Activated CD4-positive, alpha-beta T cell treated with anti-CD3 and anti-CD28 coated beads, Interleukin-2, amount 10 ng/mL, durations not matched to agents 7 days and 5 days (primary cell): Measurements from ENCODE around the gene RORB. TPM values are rescaled to one million over a fixed set of nuclear protein-coding genes. Genes with fewer than 3 reads are reported as not detected.
A peak's percentile ranks its signal among the peaks of the same experiment; 100 is the strongest.

ENCODE experiments used
- CTCF ChIA-PET: fragments of 350-600 bp; sonication (Branson Sonifier 250); formaldehyde crosslinking; loops from one replicate; lab custom pipeline; 2021; ENCODE audit warnings: antibody characterized with exemption; lab: Charles Lee
- POLR2A ChIA-PET: fragments of 350-600 bp; sonication (Branson Sonifier 250); formaldehyde crosslinking; loops from one replicate; lab custom pipeline; 2021; ENCODE audit warnings: antibody characterized with exemption; lab: Charles Lee
- DNase-seq: peaks from one replicate; pipeline ENCODE4 v3.0.0-alpha.2; 2020
- H3K27ac Mint-ChIP-seq: one replicate; pipeline ENCODE4 v1.8.0; 2021; ENCODE audit warnings: mild to moderate bottlenecking, moderate library complexity, mixed read lengths
- H3K27me3 Mint-ChIP-seq: one replicate; pipeline ENCODE4 v1.8.0; 2021; ENCODE audit warnings: mixed read lengths
- H3K36me3 Mint-ChIP-seq: one replicate; pipeline ENCODE4 v1.8.0; 2021; ENCODE audit warnings: low read depth, mixed read lengths
- H3K4me1 Mint-ChIP-seq: one replicate; pipeline ENCODE4 v1.8.0; 2021; ENCODE audit warnings: mixed read lengths
- H3K4me3 Mint-ChIP-seq: one replicate; pipeline ENCODE4 v1.8.0; 2021; ENCODE audit warnings: mild to moderate bottlenecking, moderate library complexity, mixed read lengths
- H3K9me3 Mint-ChIP-seq: one replicate; pipeline ENCODE4 v1.8.0; 2021; ENCODE audit warnings: mixed read lengths
- total RNA-seq, 2 experiments: library from RNA; stranded (reverse); gene quantifications; one replicate each; pipeline ENCODE4 v1.2.3, GENCODE V29; 2021

Gene RORB
- total RNA-seq, result not detected

- Mint-ChIP-seq H3K36me3 (no peaks in the 10 kb centered on the region), H3K27me3 (peaks cover 60% of the 10 kb centered on the region), H3K4me1 (peaks cover 25% of the 10 kb centered on the region), H3K4me3 (peak within 1 kb of the TSS; percentile 84), H3K9me3 (no peaks in the 10 kb centered on the region), H3K27ac (peak within 1 kb of the TSS; percentile 72)
- POLR2A ChIA-PET, result no interaction called here
- DNase-seq, result peak; percentile 36
- CTCF ChIA-PET, result no interaction called here
These were observed at the start of gene RORB for GRCh38 chr9:74496819-74497747. Gene RORB, plus strand, starts transcription at chr9:74497335. Its CDS starts 642 bp downstream, at chr9:74497977.

GRCh38 chr9:74447451-74448193 lies 49.5 kb upstream of the RORB start:
- Mint-ChIP-seq H3K4me3 (no peak overlapping the region), H3K27me3 (no peaks in the 10 kb centered on the region), H3K27ac (no peak overlapping the region), H3K36me3 (no peaks in the 10 kb centered on the region), H3K9me3 (no peaks in the 10 kb centered on the region), H3K4me1 (no peaks in the 10 kb centered on the region)
- POLR2A ChIA-PET, result no interaction called here
- CTCF ChIA-PET, result no interaction called here
- no peak for DNase-seq

GRCh38 chr9:74449060-74449459 lies 48.1 kb upstream of the RORB start:
- Mint-ChIP-seq H3K4me3 (no peak overlapping the region), H3K36me3 (no peaks in the 10 kb centered on the region), H3K27ac (no peak overlapping the region), H3K9me3 (no peaks in the 10 kb centered on the region), H3K4me1 (no peaks in the 10 kb centered on the region), H3K27me3 (no peaks in the 10 kb centered on the region)
- no peak for DNase-seq
- ChIA-PET CTCF (no interaction called here), POLR2A (no interaction called here)

GRCh38 chr9:74458832-74459231 lies 38.3 kb upstream of the RORB start:
- POLR2A ChIA-PET, result no interaction called here
- no peaks in the 10 kb centered on the region for H3K4me1 Mint-ChIP-seq
- H3K27ac Mint-ChIP-seq, result no peak overlapping the region
- CTCF ChIA-PET, result no interaction called here
- H3K36me3 Mint-ChIP-seq, result no peaks in the 10 kb centered on the region
- no peak for DNase-seq
- H3K4me3 Mint-ChIP-seq, result no peak overlapping the region
- no peaks in the 10 kb centered on the region for H3K9me3 Mint-ChIP-seq
- H3K27me3 Mint-ChIP-seq, result no peaks in the 10 kb centered on the region

- H3K27me3 Mint-ChIP-seq, result no peaks in the 10 kb centered on the region
- ChIA-PET CTCF (no interaction called here), POLR2A (no interaction called here)
- no peaks in the 10 kb centered on the region for H3K36me3 Mint-ChIP-seq
- H3K4me3 Mint-ChIP-seq, result no peak overlapping the region
- H3K4me1 Mint-ChIP-seq, result no peaks in the 10 kb centered on the region
- H3K9me3 Mint-ChIP-seq, result no peaks in the 10 kb centered on the region
- DNase-seq, result no peak
- no peak overlapping the region for H3K27ac Mint-ChIP-seq
These were observed 33.3 kb upstream of the RORB start for GRCh38 chr9:74463825-74464224.

GRCh38 chr9:74478606-74479005 lies 18.5 kb upstream of the RORB start:
- Mint-ChIP-seq H3K4me3 (no peak overlapping the region), H3K9me3 (no peaks in the 10 kb centered on the region), H3K4me1 (no peaks in the 10 kb centered on the region), H3K36me3 (no peaks in the 10 kb centered on the region), H3K27ac (no peak overlapping the region), H3K27me3 (no peaks in the 10 kb centered on the region)
- ChIA-PET CTCF (no interaction called here), POLR2A (no interaction called here)
- no peak for DNase-seq

- POLR2A ChIA-PET, result no interaction called here
These were observed 17.4 kb upstream of the RORB start for GRCh38 chr9:74479711-74480110.

GRCh38 chr9:74487395-74487794 lies 9.7 kb upstream of the RORB start:
- Mint-ChIP-seq H3K36me3 (no peaks in the 10 kb centered on the region), H3K27ac (no peak overlapping the region), H3K4me3 (no peak overlapping the region), H3K9me3 (no peaks in the 10 kb centered on the region), H3K4me1 (no peaks in the 10 kb centered on the region), H3K27me3 (peaks cover 2% of the 10 kb centered on the region)
- ChIA-PET POLR2A (no interaction called here), CTCF (no interaction called here)
- DNase-seq, result no peak

More at GRCh38 chr9:74479711-74480110, 17.4 kb upstream of the RORB start:
- DNase-seq, result no peak
- no peak overlapping the region for H3K4me3 Mint-ChIP-seq
- H3K27ac Mint-ChIP-seq, result no peak overlapping the region
- CTCF ChIA-PET, result no interaction called here
- no peaks in the 10 kb centered on the region for H3K4me1 Mint-ChIP-seq
- H3K36me3 Mint-ChIP-seq, result no peaks in the 10 kb centered on the region
- no peaks in the 10 kb centered on the region for H3K27me3 Mint-ChIP-seq
- no peaks in the 10 kb centered on the region for H3K9me3 Mint-ChIP-seq

- CTCF ChIA-PET, result no interaction called here
- H3K4me1 Mint-ChIP-seq, result peaks cover 11% of the 10 kb centered on the region
- POLR2A ChIA-PET, result no interaction called here
- no peak for DNase-seq
- H3K4me3 Mint-ChIP-seq, result no peak overlapping the region
- peaks cover 31% of the 10 kb centered on the region for H3K27me3 Mint-ChIP-seq
- no peaks in the 10 kb centered on the region for H3K9me3 Mint-ChIP-seq
- no peak overlapping the region for H3K27ac Mint-ChIP-seq
- no peaks in the 10 kb centered on the region for H3K36me3 Mint-ChIP-seq
These were observed 3.6 kb upstream of the RORB start for GRCh38 chr9:74493512-74493911.

- POLR2A ChIA-PET, result no interaction called here
- no peak overlapping the region for H3K4me3 Mint-ChIP-seq
- no peaks in the 10 kb centered on the region for H3K9me3 Mint-ChIP-seq
- peaks cover 19% of the 10 kb centered on the region for H3K4me1 Mint-ChIP-seq
- H3K27me3 Mint-ChIP-seq, result peaks cover 39% of the 10 kb centered on the region
- no peak for DNase-seq
- no peaks in the 10 kb centered on the region for H3K36me3 Mint-ChIP-seq
- CTCF ChIA-PET, result no interaction called here
- H3K27ac Mint-ChIP-seq, result no peak overlapping the region
These were observed 2.6 kb upstream of the RORB start for GRCh38 chr9:74494490-74494889.

- H3K36me3 Mint-ChIP-seq, result no peaks in the 10 kb centered on the region
- peak overlapping the region; percentile 84 for H3K4me3 Mint-ChIP-seq
- POLR2A ChIA-PET, result no interaction called here
- no peak for DNase-seq
- H3K27me3 Mint-ChIP-seq, result peaks cover 57% of the 10 kb centered on the region
- CTCF ChIA-PET, result no interaction called here
- H3K27ac Mint-ChIP-seq, result no peak overlapping the region
- H3K9me3 Mint-ChIP-seq, result no peaks in the 10 kb centered on the region
- H3K4me1 Mint-ChIP-seq, result peaks cover 25% of the 10 kb centered on the region
These were observed 729 bp upstream of the RORB start for GRCh38 chr9:74496406-74496805.

- peak overlapping the region; percentile 72 for H3K27ac Mint-ChIP-seq
- ChIA-PET CTCF (interaction anchor here (0.6 kb wide), 1 partner anchor 244 kb away, joined by 3 read pairs; no protein-coding TSS in a partner anchor), POLR2A (no interaction called here)
- DNase-seq, result peak; percentile 9
- H3K36me3 Mint-ChIP-seq, result no peaks in the 10 kb centered on the region
- H3K27me3 Mint-ChIP-seq, result peaks cover 62% of the 10 kb centered on the region
- H3K9me3 Mint-ChIP-seq, result no peaks in the 10 kb centered on the region
- peak overlapping the region; percentile 84 for H3K4me3 Mint-ChIP-seq
- peaks cover 25% of the 10 kb centered on the region for H3K4me1 Mint-ChIP-seq
These were observed 849 bp downstream of the RORB start for GRCh38 chr9:74497748-74498620.
